Stomach (tissue), 9 donors: ENCODE results near the gene MYL12B. TPM values are rescaled to one million over a fixed set of nuclear protein-coding genes. Genes with fewer than 3 reads are reported as not detected.
"Not testable (repeated sequence)": the region's sequence is repeated elsewhere in the genome, so short reads cannot be mapped to it uniquely, and the experiment has no call there.

Source experiments
- DNase-seq, 2 donors: peaks; one replicate each; pipeline versions ENCODE4 v3.0.0 to v3.0.0-alpha.2; 2013 to 2019
- H3K27ac ChIP-seq, 5 donors: fragments of 200-600 bp in 4 of 5; sonication (generic) in 4 of 5; one replicate each; pipeline ENCODE4 v1.5.1; 2013 to 2019; ENCODE audit warnings: mild to moderate bottlenecking in 1 of 5, moderate library complexity in 1 of 5
- H3K27me3 ChIP-seq, 3 donors: fragments of 200-600 bp; sonication (generic); one replicate each; pipeline ENCODE4 v1.5.1; 2017 to 2019; ENCODE audit warnings: mixed run types in 1 of 3
- H3K36me3 ChIP-seq, 4 donors: fragments of 200-600 bp; sonication (generic); 1 replicate in 3 of 4; 2 replicates in 1 of 4; pipeline ENCODE4 v1.5.1; 2016 to 2019
- H3K4me1 ChIP-seq, 4 donors: fragments of 200-600 bp; sonication (generic); one replicate each; pipeline ENCODE4 v1.5.1; 2016 to 2019
- H3K4me3 ChIP-seq, 4 donors: fragments of 200-600 bp; sonication (generic) in 3 of 4; one replicate each; pipeline ENCODE4 v1.5.1; 2016 to 2019; ENCODE audit warnings: mild to moderate bottlenecking in 1 of 4
- H3K9me3 ChIP-seq, 4 donors: fragments of 200-600 bp; sonication (generic); one replicate each; pipeline ENCODE4 v1.5.1; 2016 to 2019
- EP300 ChIP-seq: sonication (generic); formaldehyde crosslinking; IDR thresholded peaks from one replicate; pipeline ENCODE4 v1.6.1; 2017; ENCODE audit warnings: antibody characterized with exemption
- POLR2A ChIP-seq, 4 donors: fragments of 450-650 bp; IDR thresholded peaks; one replicate each; pipeline ENCODE4 v1.6.1; 2016; ENCODE audit warnings: antibody characterized with exemption in 4 of 4, control low read depth in 2 of 4, mild to moderate bottlenecking in 1 of 4, moderate library complexity in 1 of 4
- POLR2AphosphoS5 ChIP-seq, 3 donors: sonication (generic); formaldehyde crosslinking; IDR thresholded peaks; one replicate each; pipeline ENCODE4 v1.6.1; 2016; ENCODE audit warnings: antibody characterized with exemption in 3 of 3
- WGBS, 5 donors: extraction: QIAGEN DNeasy Blood & Tissue Kit in 3 of 5; methylation state at CpG; one replicate each; pipeline versions ENCODE4 v1.1.5 to v1.1.7; 2013 to 2018; 5-methylcytosine and 5-hydroxymethylcytosine counted together
- intact Hi-C: fragments of 100-400 bp; cut with DNase I; formaldehyde crosslinking; loops from one replicate; pipeline ENCODE4 v1.15.1; 2023; ENCODE audit warnings: low total_unique reads
- polyA plus RNA-seq, 3 donors: library from polyadenylated mRNA; stranded (reverse); fragments of 200-250 nt; gene quantifications; one replicate each; pipeline ENCODE4 v1.2.3, GENCODE V29; 2013
- total RNA-seq, 5 donors: library from RNA; depleted of rRNA; stranded (reverse); fragments of >200 nt; gene quantifications; one replicate each; pipeline versions ENCODE4 v1.1.0 to v1.2.3, GENCODE V29; 2014 to 2016
- TF ChIP-seq, protein P1 (sequence below), 7 experiments: fragments of 450-650 bp in 4 of 7; fragments of 200-600 bp in 3 of 7; sonication (generic) in 3 of 7; IDR thresholded peaks; one replicate each; pipeline ENCODE4 v1.5.1; 2016 to 2019; ENCODE audit warnings: antibody characterized with exemption in 7 of 7, control low read depth in 2 of 7, mild to moderate bottlenecking in 1 of 7
- donor health status: healthy with polysubstance abuse.
- donor health status: Bipolar disorder and iron deficiency.
- donor health status: healthy.

MYL12B gene
- total and polyA plus RNA-seq, 8 donors: 89.2 to 738 (median 312) TPM

DNA sequence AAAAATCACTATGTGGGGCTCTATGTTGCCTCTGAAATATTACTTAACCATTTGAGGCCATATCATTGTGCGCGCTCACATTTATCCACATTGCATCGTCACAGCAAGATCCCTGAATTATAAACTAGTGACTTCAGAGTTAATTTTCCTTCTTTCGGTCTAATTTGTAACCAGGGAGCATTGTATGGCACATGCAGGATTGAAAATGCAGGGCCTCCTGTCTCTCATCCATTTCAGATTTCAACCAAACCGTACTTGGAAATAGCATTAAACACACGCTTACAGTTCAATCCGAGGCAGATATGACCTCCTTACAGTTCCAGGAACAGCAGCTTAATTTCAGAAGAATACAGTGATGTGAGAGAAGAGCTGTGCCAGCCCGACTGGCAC, 42.7 kb upstream of the MYL12B start:
- peak overlapping the region in 4 of 5 donors; percentile 38 to 78 (median 70) for H3K27ac ChIP-seq
- no peaks in the 10 kb centered on the region for H3K27me3 ChIP-seq
- peak overlapping the region in 3 of 4 donors; percentile 12 to 24 (median 17) for H3K4me3 ChIP-seq
- H3K4me1 ChIP-seq: peaks cover 0 to 38% (median 20%) of the 10 kb centered on the region in 4 donors
- intact Hi-C loops: no loop called here
- no peak for DNase-seq
- H3K9me3 ChIP-seq: no peaks in the 10 kb centered on the region
- peaks cover 0 to 12% (median 5%) of the 10 kb centered on the region in 4 donors for H3K36me3 ChIP-seq
- 77 to 84% (median 80%) methylated on average over 8 of the region's 8 CpGs for WGBS, 5 donors
- no peak for TF ChIP-seq EP300
- no peak for TF ChIP-seq POLR2AphosphoS5 (IDR thresholded peaks at IDR 0.05)
- TF ChIP-seq, protein P1, sequence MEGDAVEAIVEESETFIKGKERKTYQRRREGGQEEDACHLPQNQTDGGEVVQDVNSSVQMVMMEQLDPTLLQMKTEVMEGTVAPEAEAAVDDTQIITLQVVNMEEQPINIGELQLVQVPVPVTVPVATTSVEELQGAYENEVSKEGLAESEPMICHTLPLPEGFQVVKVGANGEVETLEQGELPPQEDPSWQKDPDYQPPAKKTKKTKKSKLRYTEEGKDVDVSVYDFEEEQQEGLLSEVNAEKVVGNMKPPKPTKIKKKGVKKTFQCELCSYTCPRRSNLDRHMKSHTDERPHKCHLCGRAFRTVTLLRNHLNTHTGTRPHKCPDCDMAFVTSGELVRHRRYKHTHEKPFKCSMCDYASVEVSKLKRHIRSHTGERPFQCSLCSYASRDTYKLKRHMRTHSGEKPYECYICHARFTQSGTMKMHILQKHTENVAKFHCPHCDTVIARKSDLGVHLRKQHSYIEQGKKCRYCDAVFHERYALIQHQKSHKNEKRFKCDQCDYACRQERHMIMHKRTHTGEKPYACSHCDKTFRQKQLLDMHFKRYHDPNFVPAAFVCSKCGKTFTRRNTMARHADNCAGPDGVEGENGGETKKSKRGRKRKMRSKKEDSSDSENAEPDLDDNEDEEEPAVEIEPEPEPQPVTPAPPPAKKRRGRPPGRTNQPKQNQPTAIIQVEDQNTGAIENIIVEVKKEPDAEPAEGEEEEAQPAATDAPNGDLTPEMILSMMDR (IDR thresholded peaks at IDR 0.05): no peak
- TF ChIP-seq POLR2A (IDR thresholded peaks at IDR 0.05): no peak

DNA sequence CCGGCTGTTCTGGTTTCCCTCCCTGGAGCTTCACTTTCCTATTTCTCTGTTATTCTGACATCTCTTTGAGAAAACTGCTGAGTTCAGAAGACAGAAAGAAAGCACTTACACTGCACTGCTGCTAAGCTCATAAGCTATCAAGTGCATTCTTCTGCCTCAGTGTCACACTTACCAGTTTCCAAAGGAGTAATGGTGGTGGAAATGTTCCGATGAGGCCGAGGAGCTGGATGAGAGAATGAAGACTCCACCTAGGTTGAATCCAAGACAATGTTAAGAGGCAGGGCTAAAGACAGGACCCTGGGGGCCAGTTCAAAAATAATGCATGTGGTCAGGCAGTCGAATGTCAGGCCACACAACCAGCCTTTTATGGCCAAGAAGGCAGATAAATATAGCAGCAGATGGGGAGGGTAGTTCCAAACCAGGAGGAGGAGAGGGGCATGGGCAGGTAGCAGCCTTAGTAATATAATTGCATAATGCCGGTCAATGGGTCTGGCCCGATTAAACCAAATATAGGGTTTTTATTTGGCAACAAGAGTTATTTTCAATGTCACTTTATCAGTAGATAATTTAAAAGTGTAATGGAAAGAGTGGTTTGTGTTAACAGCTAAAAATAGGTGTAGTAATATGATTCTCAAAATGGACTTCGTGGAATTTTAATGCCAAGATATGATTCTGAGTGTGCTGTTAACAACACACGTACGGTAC, 42.1 kb upstream of the MYL12B start, which contains the start of gene MYOM1:
MYOM1 (minus strand) TSS at position 338 of the 705 bp plus-strand sequence. CDS start 4,745 bp downstream, outside the sequence.
- H3K36me3 ChIP-seq: peaks cover 0 to 6% (median 3%) of the 10 kb centered on the region in 4 donors
- H3K9me3 ChIP-seq: no peaks in the 10 kb centered on the region
- DNase-seq: peak in 1 of 2 donors; percentile 40
- H3K27ac ChIP-seq: peak within 1 kb of the TSS; percentile 38 to 78 (median 69)
- TF ChIP-seq, protein P1 (IDR thresholded peaks at IDR 0.05): no peak
- TF ChIP-seq EP300 (no peak), POLR2AphosphoS5 (IDR thresholded peaks at IDR 0.05) (no peak), POLR2A (IDR thresholded peaks at IDR 0.05) (no peak)
- H3K4me3 ChIP-seq: peak within 1 kb of the TSS in 3 of 4 donors; percentile 12 to 24 (median 17)
- H3K4me1 ChIP-seq: peaks cover 0 to 38% (median 19%) of the 10 kb centered on the region in 4 donors
- intact Hi-C loops: no loop called here
- H3K27me3 ChIP-seq: no peaks in the 10 kb centered on the region
- 47 to 66% (median 49%) methylated on average over 9 of the region's 9 CpGs for WGBS, 5 donors

DNA sequence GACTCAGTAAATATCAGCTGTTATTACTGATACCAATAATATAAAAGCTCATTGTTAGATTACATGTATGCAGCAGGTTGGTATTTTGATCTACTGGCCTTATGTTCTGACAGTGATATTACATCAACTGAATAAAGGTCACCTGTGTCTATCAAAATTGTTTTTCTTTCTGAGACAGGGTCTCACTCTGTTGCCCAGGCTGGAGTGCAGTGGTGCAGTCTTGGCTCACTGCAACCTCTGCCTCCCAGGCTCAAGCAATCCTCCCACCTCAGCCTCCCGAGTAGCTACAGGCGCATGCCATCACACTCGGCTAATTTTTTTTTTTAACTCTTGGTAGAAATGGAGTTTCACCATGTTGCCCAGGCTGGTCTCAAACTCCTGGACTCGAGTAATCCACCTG, 41.1 kb upstream of the MYL12B start:
- Histone ChIP-seq H3K27ac (peak overlapping the region in 1 of 5 donors; percentile 78), H3K4me1 (peaks cover 0 to 38% (median 19%) of the 10 kb centered on the region in 4 donors)
- DNase-seq, H3K27me3 ChIP-seq, H3K36me3 ChIP-seq, H3K4me3 ChIP-seq, H3K9me3 ChIP-seq, intact Hi-C loops: not testable (repeated sequence)
- 88 to 96% (median 93%) methylated on average over 4 of the region's 4 CpGs for WGBS, 5 donors

DNA sequence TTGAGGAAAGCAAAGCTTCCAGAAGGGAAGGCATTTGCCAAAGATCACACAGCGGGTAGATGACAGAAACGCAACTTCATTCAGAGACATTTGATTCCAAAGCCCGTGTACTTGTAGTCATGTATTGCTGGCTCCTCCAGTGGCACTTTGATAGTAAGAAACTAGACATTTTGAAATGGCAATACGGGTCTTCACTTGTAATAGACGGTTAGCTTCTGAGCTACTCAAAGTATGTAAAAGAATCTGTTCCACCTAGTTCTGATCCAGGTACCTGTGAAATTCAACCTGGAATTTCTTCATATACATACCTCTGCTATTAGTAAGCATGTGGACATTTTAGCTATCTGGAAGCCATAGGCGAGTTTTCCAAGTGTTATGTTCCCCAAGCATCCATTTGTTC, 40.4 kb upstream of the MYL12B start:
- 92 to 94% (median 93%) methylated on average over 6 of the region's 6 CpGs for WGBS, 5 donors
- no peak overlapping the region for H3K27ac ChIP-seq

More for the DNA sequence above, 40.4 kb upstream of the MYL12B start:
- Histone ChIP-seq H3K4me3 (no peak overlapping the region), H3K27me3 (no peaks in the 10 kb centered on the region), H3K4me1 (peaks cover 0 to 38% (median 19%) of the 10 kb centered on the region in 4 donors), H3K9me3 (no peaks in the 10 kb centered on the region), H3K36me3 (no peaks in the 10 kb centered on the region)
- DNase-seq: no peak
- TF ChIP-seq, protein P1 (IDR thresholded peaks at IDR 0.05): no peak
- TF ChIP-seq EP300 (no peak), POLR2A (IDR thresholded peaks at IDR 0.05) (no peak), POLR2AphosphoS5 (IDR thresholded peaks at IDR 0.05) (no peak)
- intact Hi-C loops: no loop called here
